Measurements from ENCODE around the gene PLEKHM1.
A peak's percentile ranks its signal among the peaks of the same experiment; 100 is the strongest.

The PLEKHM1 gene

DNA sequence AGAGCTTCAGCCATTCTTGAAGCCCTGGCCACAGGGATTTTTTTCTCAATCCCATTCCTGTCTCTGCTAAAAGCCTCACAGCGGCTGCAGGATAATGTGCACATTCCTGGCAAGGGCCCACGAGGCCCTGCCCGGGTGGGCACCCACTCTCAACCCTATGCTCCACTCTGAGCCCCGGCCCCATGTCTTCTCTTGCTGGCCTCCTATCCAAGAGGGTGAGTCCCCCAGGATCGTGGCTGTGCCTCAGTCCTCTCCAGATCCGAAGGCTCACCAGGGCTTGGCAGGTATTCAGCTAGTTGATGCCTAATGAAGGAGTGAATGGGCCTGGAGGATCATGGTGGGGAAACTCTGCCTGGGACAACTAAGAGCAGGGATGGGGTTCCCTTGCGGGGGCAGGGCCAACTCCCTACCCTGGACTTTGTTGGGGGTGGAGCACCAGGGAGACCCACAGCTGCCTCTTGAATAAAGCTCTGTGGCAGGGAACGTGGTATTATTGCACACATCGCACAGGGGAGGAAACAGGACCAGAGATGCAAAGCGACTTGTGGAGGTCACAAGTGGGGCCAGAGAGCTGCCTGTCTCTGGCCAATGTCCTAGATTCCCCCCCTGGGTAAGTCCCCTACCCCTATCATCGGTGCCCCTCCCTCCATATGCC is 63.2 kb downstream of the PLEKHM1 start:
- DNase-seq (ENCODE audit: low read depth), result no peak

DNA sequence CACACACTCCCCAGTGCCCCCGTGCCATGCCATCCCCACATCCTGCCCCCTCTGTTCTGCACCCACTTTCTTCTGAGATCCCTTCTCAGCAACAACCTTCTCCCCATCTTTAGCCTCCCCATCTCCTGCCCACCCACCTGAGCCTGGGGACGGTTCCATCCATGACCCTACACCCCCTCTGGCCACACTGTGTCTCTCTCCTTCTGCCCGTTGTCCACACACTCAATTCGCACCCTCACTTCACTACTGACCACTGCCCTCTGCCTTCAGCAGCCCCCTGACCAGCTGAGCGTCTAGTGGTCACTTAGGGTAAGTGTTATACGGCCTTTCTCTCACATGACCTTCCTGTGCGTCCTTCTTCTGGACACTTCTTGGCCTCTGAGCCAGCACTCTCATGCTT is 64.0 kb downstream of the PLEKHM1 start:
- no peak for DNase-seq (ENCODE audit: low read depth)

GRCh38 chr17:45425984-45426413 is 64.5 kb downstream of the PLEKHM1 start:
- DNase-seq (ENCODE audit: low read depth), result no peak

DNA sequence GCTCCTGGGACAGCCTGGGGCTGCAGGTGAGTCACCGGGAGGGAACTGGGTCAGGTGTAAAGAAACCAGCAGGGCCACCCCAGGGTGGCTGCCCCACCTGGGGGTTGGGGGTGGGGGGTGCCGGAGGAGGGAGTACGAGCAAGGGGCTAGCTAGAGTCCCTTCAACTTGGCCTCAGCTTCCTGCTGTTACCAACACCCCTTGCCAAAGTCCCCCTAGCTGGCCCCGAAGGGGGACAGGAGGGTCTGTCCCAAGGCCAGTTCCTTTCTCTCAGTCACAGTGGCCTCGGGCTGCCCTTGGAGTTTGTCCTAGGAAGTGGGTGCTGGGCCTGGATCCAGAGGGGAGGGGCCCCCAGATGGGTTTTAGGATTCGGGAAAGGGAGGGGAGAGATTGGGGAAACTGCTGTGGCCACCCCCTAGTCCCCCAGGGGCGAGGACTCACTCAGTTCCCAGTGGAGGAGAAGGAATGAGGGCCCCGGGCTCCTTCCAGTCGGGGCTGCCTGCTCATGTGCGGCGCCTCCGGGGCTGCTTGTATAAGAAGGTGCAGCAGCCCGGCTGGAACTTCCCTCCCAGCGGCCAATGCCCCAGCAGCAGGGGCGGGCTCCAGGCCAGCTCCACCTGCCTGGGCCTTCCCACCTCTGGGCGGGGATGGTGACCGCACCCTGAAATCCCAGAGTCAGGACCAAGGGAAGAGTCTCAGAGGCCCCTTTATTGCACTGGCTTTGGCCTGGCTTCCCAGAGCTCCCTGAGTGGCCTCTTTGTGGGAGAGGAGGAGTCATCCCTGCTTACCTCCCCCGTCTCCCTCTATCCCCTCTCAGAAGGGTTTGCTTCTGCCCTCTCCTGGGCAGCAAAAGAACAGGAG is 65.2 kb downstream of the PLEKHM1 start:
- DNase-seq (ENCODE audit: low read depth), result peak; percentile 85

DNA sequence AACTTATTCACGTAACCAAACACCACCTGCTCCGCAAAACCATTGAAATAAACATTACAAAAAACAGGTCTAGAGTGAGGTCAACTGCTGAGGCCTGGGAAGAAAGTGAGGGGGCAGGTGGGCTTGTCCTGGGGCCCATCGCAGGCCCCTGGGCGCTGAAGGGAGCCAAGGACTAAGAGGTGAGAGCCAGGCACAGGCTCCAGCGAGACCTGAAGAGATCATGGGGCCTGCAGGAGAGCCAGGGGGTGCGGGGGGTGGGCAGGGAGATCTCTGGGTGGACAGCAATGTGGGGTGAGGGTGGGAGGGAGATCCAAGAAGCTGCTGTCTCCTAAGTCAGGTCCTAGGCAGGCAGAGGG is 65.8 kb downstream of the PLEKHM1 start:
- DNase-seq (ENCODE audit: low read depth), result no peak

DNA sequence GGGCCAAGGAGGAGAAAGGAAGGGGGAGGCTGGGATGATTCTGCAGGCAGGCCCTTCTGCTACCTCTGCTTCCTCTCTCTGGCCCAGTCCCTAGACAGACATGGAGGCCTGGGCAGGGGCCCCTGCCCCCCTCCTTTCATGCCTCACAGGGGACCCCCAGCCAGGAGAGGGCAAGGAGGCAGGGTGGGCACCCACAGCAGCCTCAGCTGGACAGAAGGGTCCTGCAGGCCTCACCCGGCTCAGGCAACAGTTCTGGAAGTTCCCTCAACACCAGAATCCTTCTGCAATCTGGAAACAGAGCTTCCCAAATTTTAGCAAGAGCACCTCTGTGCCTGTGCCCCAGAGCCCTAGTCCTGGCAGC is 66.6 kb downstream of the PLEKHM1 start:
- no peak for DNase-seq (ENCODE audit: low read depth)

- DNase-seq (ENCODE audit: low read depth), result no peak
Measured at GRCh38 chr17:45423304-45423974, 67.1 kb downstream of the PLEKHM1 start.

GRCh38 chr17:45414990-45415881 is 75.3 kb downstream of the PLEKHM1 start:
- DNase-seq (ENCODE audit: low read depth), result no peak

DNA sequence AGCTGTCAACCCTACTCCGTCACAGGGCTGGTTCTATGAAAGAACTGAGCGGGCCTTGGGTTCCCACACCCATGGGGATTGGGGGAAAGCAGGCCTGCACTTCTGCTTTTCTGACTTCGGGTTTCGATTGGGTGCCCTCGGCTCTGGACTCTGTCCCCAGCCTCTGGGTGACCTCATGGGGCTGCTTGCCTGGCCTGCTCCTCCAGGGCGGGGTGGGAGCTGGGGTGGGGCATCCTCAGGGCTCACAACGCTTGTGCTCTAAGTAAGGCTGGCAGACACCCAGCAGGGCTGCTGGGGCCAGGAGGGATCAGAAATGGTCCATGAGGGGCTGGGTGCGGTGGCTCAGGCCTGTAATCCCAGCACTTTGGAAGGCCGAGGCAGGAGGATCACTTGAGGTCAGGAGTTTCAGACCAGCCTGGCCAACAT is 77.0 kb downstream of the PLEKHM1 start:
- no peak for DNase-seq (ENCODE audit: low read depth)

GRCh38 chr17:45411348-45412105 is 79.0 kb downstream of the PLEKHM1 start:
- no peak for DNase-seq (ENCODE audit: low read depth)

- no peak for DNase-seq (ENCODE audit: low read depth)
Measured at GRCh38 chr17:45410144-45411091, 80.1 kb downstream of the PLEKHM1 start.

DNA sequence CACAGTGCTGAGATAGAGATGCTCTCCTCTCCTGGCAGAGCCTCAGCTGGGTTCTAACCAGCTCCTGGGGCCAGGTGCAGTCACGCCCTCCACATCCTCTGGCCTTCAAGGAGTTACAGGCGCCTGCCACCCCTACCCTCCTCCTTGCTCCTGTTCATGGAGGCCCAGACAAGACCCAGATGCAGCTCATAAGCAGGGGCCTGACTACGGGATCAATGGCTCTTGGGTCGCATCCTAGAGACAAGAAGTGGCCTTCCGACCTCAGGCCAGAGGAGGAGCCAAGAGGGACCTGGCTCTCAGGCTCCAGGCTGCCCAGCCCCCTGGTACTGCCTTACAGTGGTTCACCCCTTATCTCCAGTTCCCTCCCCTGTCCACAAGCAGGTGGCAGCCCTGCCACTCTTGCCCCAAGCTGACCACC is 80.9 kb downstream of the PLEKHM1 start:
- DNase-seq (ENCODE audit: low read depth), result no peak

DNA sequence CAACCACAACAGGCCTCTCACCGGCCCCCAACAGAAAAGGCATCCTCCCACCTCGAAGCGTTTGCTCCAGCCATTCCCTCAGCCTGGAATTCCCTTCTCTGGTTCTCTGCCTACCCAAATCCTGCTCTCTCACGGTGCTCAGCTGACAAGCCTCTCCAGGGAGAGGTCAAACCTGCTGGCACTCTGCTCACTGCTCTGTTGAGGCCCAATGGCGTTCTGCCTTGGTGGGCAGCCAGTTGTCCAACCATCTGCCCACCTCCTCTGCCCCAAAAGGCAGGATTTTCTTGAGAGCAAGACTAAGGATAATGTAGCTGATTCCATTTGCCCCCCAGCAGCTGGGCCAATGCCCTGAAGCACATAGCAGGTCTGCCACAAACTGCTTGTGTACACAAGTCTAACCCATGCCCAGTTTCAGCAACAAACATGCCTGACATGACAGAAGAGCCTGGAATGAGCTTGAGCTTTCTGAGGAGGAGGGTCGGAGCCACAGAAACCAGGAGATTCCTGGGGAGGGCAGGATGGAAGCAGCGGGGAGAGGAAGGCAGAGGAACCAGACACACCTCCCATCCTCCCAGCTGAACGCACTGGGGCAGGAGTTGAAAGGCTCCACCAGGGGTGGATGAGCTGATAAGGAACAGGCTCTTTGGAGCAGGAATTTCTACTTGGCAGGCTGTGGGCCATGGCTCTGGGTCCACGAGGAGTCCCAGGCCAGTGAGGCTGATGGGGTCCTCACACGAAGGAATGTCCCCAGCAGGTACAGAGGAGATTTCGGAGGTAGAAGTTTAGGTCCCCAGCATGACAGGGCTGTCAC is 81.7 kb downstream of the PLEKHM1 start:
- peak; percentile 34 for DNase-seq (ENCODE audit: low read depth)

DNA sequence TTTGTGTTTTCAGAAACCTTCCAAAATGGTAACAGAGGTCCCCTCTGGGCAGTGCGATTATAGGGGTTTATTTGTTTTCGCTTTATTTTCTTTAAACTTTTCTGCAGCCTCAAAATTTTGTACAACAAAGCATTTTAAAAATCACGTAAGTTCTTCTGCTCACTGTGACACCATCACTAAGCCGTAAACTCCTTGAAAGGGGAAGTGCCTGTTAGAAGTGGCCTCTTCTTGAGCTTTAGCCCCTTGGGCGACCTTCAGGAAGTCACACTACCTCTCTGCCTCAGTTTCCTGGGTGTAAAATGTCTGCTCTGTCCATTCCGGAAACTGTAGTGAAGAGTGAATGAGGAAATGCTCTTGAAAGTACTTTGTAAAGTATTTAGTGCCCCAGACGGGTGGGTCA is 84.4 kb downstream of the PLEKHM1 start:
- DNase-seq (ENCODE audit: low read depth), result no peak

- no peak for DNase-seq (ENCODE audit: low read depth)
Measured at GRCh38 chr17:45405250-45406086, 85.1 kb downstream of the PLEKHM1 start.

GRCh38 chr17:45404870-45405249 is 85.7 kb downstream of the PLEKHM1 start:
- no peak for DNase-seq (ENCODE audit: low read depth)

- DNase-seq (ENCODE audit: low read depth), result no peak
Measured at GRCh38 chr17:45403906-45404490, 86.5 kb downstream of the PLEKHM1 start.

DNA sequence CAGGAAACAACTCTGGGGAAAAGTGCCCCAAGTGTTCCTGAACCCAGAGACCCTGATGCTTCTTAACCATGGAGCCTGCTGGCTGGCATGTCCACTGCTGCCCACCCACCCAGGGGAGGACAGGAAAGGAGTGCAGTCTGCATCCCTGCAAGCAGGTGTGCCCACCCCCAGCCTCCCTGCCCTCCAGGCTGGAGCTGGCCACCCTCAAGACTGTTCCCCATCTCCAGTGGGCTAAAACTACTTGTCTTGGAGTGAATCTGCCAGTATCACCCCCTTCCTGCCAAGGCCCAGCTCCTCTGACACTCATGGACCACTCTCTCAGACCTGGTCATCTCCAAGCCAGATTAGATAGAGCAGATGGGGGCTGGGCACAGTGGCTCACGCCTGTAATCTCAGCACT is 87.6 kb downstream of the PLEKHM1 start:
- no peak for DNase-seq (ENCODE audit: low read depth)

Measured in amniotic epithelial cell (primary cell).